Spleen (tissue), 7 donors: ENCODE results near the gene CD81.

ENCODE experiments used
- POLR2A ChIP-seq, 3 donors: fragments of 450-650 bp; IDR thresholded peaks; one replicate each; pipeline ENCODE4 v1.5.1; 2017; ENCODE audit warnings: antibody characterized with exemption in 3 of 3, mild to moderate bottlenecking in 1 of 3
- TF ChIP-seq, protein P1 (sequence below), 11 experiments: fragments of 200-600 bp in 7 of 11; fragments of 450-650 bp in 4 of 11; sonication (generic) in 4 of 11; IDR thresholded peaks in 8 of 11; conservative IDR thresholded peaks in 3 of 11; 1 replicate in 7 of 11; 2 replicates in 4 of 11; pipeline versions ENCODE4 v1.4.0 to v1.8.0; 2016 to 2021; ENCODE audit warnings: antibody characterized with exemption in 11 of 11, inconsistent platforms in 4 of 11, mild to moderate bottlenecking in 1 of 11
- donor health status: DM: no; HTN: no; CAD: no; lungs with moderate emphysema.
- donor health status: DM: no; HTN: no; CAD: no.
- donor health status: DM: no; HTN: no; CAD: no.

DNA sequence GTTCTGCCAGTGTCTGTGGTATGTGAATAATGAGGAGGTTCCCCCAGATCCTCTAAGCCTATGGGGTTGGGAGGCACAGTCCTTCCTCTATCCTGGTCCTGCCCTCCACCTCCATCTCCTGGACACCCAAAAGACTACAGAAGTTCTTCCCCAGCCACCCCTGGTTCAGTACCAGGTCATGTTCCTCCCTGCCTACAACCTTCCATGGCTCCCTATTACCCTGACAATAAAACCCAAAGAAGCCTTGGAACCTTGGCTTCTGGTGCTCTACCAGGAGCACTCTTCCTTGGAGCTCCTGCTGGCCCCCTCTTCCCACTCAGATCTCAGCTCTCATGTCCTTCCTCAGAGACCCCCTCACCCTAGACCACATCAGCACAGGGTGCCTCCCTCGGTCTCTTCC, 54.3 kb downstream of the CD81 start:
- TF ChIP-seq POLR2A (IDR thresholded peaks at IDR 0.05) = no peak
- TF ChIP-seq, protein P1, sequence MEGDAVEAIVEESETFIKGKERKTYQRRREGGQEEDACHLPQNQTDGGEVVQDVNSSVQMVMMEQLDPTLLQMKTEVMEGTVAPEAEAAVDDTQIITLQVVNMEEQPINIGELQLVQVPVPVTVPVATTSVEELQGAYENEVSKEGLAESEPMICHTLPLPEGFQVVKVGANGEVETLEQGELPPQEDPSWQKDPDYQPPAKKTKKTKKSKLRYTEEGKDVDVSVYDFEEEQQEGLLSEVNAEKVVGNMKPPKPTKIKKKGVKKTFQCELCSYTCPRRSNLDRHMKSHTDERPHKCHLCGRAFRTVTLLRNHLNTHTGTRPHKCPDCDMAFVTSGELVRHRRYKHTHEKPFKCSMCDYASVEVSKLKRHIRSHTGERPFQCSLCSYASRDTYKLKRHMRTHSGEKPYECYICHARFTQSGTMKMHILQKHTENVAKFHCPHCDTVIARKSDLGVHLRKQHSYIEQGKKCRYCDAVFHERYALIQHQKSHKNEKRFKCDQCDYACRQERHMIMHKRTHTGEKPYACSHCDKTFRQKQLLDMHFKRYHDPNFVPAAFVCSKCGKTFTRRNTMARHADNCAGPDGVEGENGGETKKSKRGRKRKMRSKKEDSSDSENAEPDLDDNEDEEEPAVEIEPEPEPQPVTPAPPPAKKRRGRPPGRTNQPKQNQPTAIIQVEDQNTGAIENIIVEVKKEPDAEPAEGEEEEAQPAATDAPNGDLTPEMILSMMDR (IDR thresholded peaks at IDR 0.05 in 8 of 11, conservative IDR thresholded peaks at IDR 0.05 in 3 of 11) = no peak
